ENCODE data around the gene TUSC1.
"Not testable (repeated sequence)": the region's sequence is repeated elsewhere in the genome, so short reads cannot be mapped to it uniquely, and the experiment has no call there.

Gene TUSC1

DNA sequence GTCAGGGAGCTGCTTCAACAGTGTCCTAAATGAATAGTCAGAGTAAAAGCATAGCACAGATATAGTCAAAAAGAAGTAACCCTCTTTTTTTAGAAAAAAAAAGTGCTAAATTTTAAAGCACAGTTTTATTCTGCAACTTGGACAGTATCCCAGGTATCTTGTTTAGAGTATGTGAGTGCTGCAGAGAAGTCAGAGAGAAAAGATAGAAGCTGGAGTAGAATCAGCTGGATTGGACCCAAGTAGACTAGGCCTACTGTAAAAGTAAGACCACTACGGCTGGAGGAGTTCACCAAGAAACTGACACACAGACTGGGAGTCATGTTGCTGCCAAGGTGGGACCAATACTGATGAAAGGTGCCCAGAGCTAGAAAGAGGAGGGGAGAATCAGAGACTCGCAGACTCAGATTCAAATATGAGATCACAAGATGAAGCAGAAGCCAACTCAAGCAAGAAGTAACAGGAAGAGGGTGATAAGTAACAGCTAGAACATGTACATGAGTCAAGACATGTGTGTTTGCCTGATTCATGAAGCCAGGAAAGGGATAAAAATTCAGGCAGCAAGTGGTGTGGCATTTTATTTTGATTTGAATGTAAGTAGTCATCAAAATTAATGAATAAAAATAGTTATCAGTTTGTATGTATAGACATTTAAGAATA lies 25.6 kb upstream of the TUSC1 start:
- H3K9ac ChIP-seq (ENCODE audit: low read depth, low read length): no peak overlapping the region
- H3K79me2 ChIP-seq (ENCODE audit: insufficient read depth, low read length): no peaks in the 10 kb centered on the region
- H3K4me1 ChIP-seq (ENCODE audit: insufficient read depth, low read length): no peaks in the 10 kb centered on the region
- H2AFZ ChIP-seq (ENCODE audit: low read depth, low read length): no peak overlapping the region
- H4K20me1 ChIP-seq (ENCODE audit: insufficient read depth, low read length): no peaks in the 10 kb centered on the region
- H3K4me3 ChIP-seq (ENCODE audit: low read depth in 1 of 2, low read length in 2 of 2): no peak overlapping the region
- no peak overlapping the region for H3K27ac ChIP-seq (ENCODE audit: low read length)
- ATAC-seq (ENCODE audit: insufficient read depth, low read depth) (no peak), DNase-seq (no peak)
- no peaks in the 10 kb centered on the region for H3K27me3 ChIP-seq (ENCODE audit: insufficient read depth, low read length, poor library complexity)
- H3K4me2 ChIP-seq (ENCODE audit: insufficient read depth, low read length): no peak overlapping the region
- no peak for TF ChIP-seq EZH2 (IDR thresholded peaks at IDR 0.05; ENCODE audit: borderline replicate concordance, low read depth, low read length, severe bottlenecking)
- TF ChIP-seq, protein P1, sequence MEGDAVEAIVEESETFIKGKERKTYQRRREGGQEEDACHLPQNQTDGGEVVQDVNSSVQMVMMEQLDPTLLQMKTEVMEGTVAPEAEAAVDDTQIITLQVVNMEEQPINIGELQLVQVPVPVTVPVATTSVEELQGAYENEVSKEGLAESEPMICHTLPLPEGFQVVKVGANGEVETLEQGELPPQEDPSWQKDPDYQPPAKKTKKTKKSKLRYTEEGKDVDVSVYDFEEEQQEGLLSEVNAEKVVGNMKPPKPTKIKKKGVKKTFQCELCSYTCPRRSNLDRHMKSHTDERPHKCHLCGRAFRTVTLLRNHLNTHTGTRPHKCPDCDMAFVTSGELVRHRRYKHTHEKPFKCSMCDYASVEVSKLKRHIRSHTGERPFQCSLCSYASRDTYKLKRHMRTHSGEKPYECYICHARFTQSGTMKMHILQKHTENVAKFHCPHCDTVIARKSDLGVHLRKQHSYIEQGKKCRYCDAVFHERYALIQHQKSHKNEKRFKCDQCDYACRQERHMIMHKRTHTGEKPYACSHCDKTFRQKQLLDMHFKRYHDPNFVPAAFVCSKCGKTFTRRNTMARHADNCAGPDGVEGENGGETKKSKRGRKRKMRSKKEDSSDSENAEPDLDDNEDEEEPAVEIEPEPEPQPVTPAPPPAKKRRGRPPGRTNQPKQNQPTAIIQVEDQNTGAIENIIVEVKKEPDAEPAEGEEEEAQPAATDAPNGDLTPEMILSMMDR (IDR thresholded peaks at IDR 0.05; ENCODE audit: borderline replicate concordance, extremely low read depth, low read length, poor library complexity, severe bottlenecking): no peak
- no peaks in the 10 kb centered on the region for H3K9me3 ChIP-seq (ENCODE audit: insufficient read depth, low read length, severe bottlenecking)
- no peaks in the 10 kb centered on the region for H3K36me3 ChIP-seq (ENCODE audit: insufficient read depth, low read length)

DNA sequence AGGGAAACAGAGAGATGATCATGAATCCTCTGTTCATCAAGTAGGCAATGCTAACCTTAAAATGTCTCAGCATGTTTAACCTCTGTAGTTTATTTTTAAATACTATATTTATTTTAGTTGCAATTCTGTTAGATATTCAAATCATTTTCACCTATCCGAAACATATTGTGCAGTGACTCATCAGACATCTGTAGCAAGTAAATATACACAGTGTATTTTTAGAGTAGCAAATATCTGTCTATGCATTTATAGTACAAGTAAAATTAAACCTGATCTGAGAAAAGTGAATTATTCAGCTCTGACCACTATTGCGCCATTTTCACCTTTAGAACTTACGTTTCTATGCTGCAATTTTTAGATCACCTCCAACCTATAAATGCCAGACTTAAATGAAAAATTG lies 24.3 kb upstream of the TUSC1 start:
- Histone ChIP-seq H3K9me3 (ENCODE audit: insufficient read depth, low read length, severe bottlenecking) (no peaks in the 10 kb centered on the region), H4K20me1 (ENCODE audit: insufficient read depth, low read length) (no peaks in the 10 kb centered on the region), H3K4me2 (ENCODE audit: insufficient read depth, low read length) (no peak overlapping the region), H3K79me2 (ENCODE audit: insufficient read depth, low read length) (no peaks in the 10 kb centered on the region), H3K9ac (ENCODE audit: low read depth, low read length) (no peak overlapping the region), H3K27me3 (ENCODE audit: insufficient read depth, low read length, poor library complexity) (no peaks in the 10 kb centered on the region), H3K27ac (ENCODE audit: low read length) (no peak overlapping the region), H2AFZ (ENCODE audit: low read depth, low read length) (no peak overlapping the region), H3K4me1 (ENCODE audit: insufficient read depth, low read length) (no peaks in the 10 kb centered on the region), H3K36me3 (ENCODE audit: insufficient read depth, low read length) (no peaks in the 10 kb centered on the region), H3K4me3 (ENCODE audit: low read depth in 1 of 2, low read length in 2 of 2) (no peak overlapping the region)
- no peak for TF ChIP-seq EZH2 (IDR thresholded peaks at IDR 0.05; ENCODE audit: borderline replicate concordance, low read depth, low read length, severe bottlenecking)
- TF ChIP-seq, protein P1 (IDR thresholded peaks at IDR 0.05; ENCODE audit: borderline replicate concordance, extremely low read depth, low read length, poor library complexity, severe bottlenecking): no peak
- no peak for DNase-seq
- ATAC-seq (ENCODE audit: insufficient read depth, low read depth): no peak

DNA sequence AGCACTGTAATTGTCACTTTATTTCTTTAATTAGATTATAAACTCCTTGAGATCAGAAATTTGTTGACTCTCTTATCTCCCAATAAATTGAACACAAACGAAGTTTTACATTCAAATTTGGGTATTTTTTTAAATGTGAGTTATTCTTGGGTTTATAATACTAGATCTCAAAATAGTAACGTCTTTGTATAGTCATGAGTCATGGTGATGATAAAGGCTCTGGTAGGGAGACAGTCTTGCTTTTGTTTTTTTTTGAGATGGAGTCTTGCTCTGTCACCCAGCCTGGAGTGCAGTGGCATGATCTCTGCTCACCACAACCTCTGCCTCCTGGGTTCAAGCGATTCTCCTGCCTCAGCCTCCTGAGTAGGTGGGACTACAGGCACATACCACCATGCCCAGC lies 22.7 kb upstream of the TUSC1 start:
- H3K9ac ChIP-seq (ENCODE audit: low read depth, low read length): not testable (repeated sequence)

DNA sequence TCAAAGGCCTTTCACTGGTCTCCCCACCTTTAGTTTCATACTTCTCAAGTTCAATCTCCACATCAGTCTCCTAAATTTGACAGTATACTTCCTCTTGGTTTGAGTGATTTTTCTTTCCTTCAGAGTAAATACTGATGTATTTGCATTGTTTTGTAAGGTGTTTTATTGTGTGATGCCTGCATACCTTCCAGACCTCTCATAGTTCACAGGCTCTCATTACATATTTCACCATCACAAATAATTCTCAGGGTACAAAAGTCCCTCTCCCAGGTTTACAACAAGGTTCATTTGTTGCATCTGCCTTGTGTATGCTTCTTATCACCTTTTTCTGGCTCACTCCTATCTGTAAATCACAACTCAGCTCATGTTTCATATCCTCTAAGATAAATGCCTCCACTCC lies 22.2 kb upstream of the TUSC1 start:
- H3K79me2 ChIP-seq (ENCODE audit: insufficient read depth, low read length): no peaks in the 10 kb centered on the region
- no peaks in the 10 kb centered on the region for H3K27me3 ChIP-seq (ENCODE audit: insufficient read depth, low read length, poor library complexity)
- H3K36me3 ChIP-seq (ENCODE audit: insufficient read depth, low read length): no peaks in the 10 kb centered on the region
- H2AFZ ChIP-seq (ENCODE audit: low read depth, low read length): no peak overlapping the region
- no peak overlapping the region for H3K4me3 ChIP-seq (ENCODE audit: low read depth in 1 of 2, low read length in 2 of 2)
- H3K27ac ChIP-seq (ENCODE audit: low read length): no peak overlapping the region
- no peaks in the 10 kb centered on the region for H3K9me3 ChIP-seq (ENCODE audit: insufficient read depth, low read length, severe bottlenecking)
- no peaks in the 10 kb centered on the region for H3K4me1 ChIP-seq (ENCODE audit: insufficient read depth, low read length)
- no peaks in the 10 kb centered on the region for H4K20me1 ChIP-seq (ENCODE audit: insufficient read depth, low read length)
- TF ChIP-seq, protein P1 (IDR thresholded peaks at IDR 0.05; ENCODE audit: borderline replicate concordance, extremely low read depth, low read length, poor library complexity, severe bottlenecking): no peak
- DNase-seq (no peak), ATAC-seq (ENCODE audit: insufficient read depth, low read depth) (no peak)
- no peak overlapping the region for H3K9ac ChIP-seq (ENCODE audit: low read depth, low read length)
- no peak overlapping the region for H3K4me2 ChIP-seq (ENCODE audit: insufficient read depth, low read length)

More for the DNA sequence above, 22.7 kb upstream of the TUSC1 start:
- DNase-seq; H3K9me3 ChIP-seq (ENCODE audit: insufficient read depth, low read length, severe bottlenecking); H3K4me3 ChIP-seq (ENCODE audit: low read depth in 1 of 2, low read length in 2 of 2); H3K36me3 ChIP-seq (ENCODE audit: insufficient read depth, low read length); H3K79me2 ChIP-seq (ENCODE audit: insufficient read depth, low read length); H3K4me1 ChIP-seq (ENCODE audit: insufficient read depth, low read length); ATAC-seq (ENCODE audit: insufficient read depth, low read depth); H4K20me1 ChIP-seq (ENCODE audit: insufficient read depth, low read length); H3K27ac ChIP-seq (ENCODE audit: low read length); H3K27me3 ChIP-seq (ENCODE audit: insufficient read depth, low read length, poor library complexity); H3K4me2 ChIP-seq (ENCODE audit: insufficient read depth, low read length); H2AFZ ChIP-seq (ENCODE audit: low read depth, low read length): not testable (repeated sequence)

Measured in DND-41 (cell line).